ENCODE results near the gene KLK12.
"Not testable (repeated sequence)": the region's sequence is repeated elsewhere in the genome, so short reads cannot be mapped to it uniquely, and the experiment has no call there.

KLK12 gene

GRCh38 chr19:50994129-50994528 lies 40.7 kb downstream of the KLK12 start:
- Histone ChIP-seq H3K4me1 (no peaks in the 10 kb centered on the region), H3K36me3 (no peaks in the 10 kb centered on the region), H3K9me3 (no peaks in the 10 kb centered on the region), H3K4me3 (ENCODE audit: low read depth, low read length) (no peak overlapping the region), H3K27me3 (no peaks in the 10 kb centered on the region)
- peak; percentile 48 for DNase-seq
- TF ChIP-seq CTCF (IDR thresholded peaks at IDR 0.05; ENCODE audit: low read depth, low read length): no peak

- H3K4me3 ChIP-seq (ENCODE audit: low read depth, low read length): no peak overlapping the region
- no peak for DNase-seq
- no peaks in the 10 kb centered on the region for H3K4me1 ChIP-seq
- H3K36me3 ChIP-seq: no peaks in the 10 kb centered on the region
- no peaks in the 10 kb centered on the region; the same call in 1 of the 2 replicates for H3K27me3 ChIP-seq
- TF ChIP-seq CTCF (IDR thresholded peaks at IDR 0.05; ENCODE audit: low read depth, low read length): no peak
- H3K9me3 ChIP-seq: no peaks in the 10 kb centered on the region
Measured at GRCh38 chr19:50992666-50993035, 42.2 kb downstream of the KLK12 start.

DNA sequence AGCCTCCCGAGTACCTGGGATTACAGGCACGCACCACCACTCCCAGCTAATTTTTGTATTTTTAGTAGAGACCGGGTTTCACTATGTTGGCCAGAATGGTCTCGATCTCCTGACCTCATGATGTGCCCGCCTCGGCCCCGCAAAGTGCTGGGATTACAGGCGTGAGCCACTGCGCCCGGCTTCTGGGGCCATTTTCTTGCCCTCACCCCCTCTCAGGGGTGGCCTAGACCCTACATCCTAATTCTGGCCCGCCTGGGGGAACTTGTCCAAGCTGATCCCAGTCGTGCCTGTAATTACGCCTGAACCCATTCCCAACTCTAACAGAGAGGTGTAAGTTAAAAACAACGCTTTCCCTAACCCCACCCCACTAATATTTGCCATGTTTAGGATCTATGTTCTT lies 50.4 kb downstream of the KLK12 start:
- DNase-seq; H3K4me3 ChIP-seq (ENCODE audit: low read depth, low read length); H3K9me3 ChIP-seq; H3K36me3 ChIP-seq; H3K4me1 ChIP-seq: not testable (repeated sequence)
- H3K27me3 ChIP-seq: peaks cover 17% of the 10 kb centered on the region

DNA sequence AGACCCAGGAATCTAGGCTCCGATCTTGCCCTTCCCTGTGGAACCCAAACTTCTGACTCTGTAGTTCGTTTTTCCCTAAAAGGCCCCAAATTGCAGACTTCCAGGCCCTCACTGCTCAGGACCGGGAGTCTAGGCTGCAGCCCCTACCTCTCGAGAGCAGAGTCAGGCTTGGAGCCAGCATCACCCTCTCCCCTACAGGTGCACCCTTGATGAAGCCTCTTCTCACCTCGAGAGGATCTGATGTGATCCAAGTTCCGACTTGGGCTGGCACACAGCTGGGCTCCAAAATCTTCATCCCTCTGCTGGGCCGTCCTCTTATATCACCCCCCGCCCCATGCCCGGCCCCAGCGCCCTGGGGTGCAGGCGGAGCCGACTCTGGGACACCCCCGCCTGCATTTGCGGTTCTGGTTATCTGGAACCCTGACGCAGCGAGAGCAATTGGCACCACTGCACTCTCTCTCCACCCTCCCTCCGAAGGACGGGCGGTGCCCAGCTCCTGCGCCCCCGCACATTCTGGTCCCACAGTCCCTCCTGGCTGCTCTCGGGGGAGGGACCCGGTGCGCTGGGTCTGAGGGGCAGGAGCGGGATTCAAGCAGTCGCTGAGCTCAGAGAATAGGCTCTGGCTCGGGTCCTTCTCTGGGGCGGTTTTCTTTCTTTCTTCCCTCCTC lies 51.0 kb downstream of the KLK12 start, which contains the start of gene KLK7:
KLK7 (minus strand) TSS at position 293 of the 668 bp plus-strand sequence. CDS start 1,518 bp downstream, outside the sequence.
- no peaks in the 10 kb centered on the region for H3K4me1 ChIP-seq
- H3K4me3 ChIP-seq (ENCODE audit: low read depth, low read length): no peak within 1 kb of the TSS
- no peaks in the 10 kb centered on the region for H3K36me3 ChIP-seq
- H3K9me3 ChIP-seq: no peaks in the 10 kb centered on the region
- DNase-seq: no peak
- peaks cover 17% of the 10 kb centered on the region for H3K27me3 ChIP-seq
- TF ChIP-seq CTCF (IDR thresholded peaks at IDR 0.05; ENCODE audit: low read depth, low read length): no peak

DNA sequence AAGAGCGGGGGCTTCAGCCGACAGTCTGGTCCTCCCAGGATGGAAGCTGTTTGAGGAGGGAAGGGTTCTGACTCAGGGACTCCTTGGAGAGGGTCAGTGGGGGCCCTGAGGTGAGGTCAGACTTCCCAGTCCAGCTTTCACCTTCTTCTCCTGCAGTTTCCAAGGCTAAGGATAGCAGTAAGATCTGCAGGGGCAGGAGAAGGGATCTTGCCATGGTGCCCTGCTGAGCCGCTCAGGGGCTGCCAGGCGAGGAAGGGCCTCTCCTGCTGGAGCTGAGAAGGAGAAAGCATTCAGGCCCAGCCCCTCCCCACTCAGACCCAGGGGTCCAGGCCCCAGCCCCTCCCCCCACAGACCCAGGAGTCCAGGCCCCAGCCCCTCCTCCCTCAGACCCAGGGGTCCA lies 52.6 kb downstream of the KLK12 start:
- H3K4me3 ChIP-seq (ENCODE audit: low read depth, low read length): no peak overlapping the region
- no peak for TF ChIP-seq CTCF (IDR thresholded peaks at IDR 0.05; ENCODE audit: low read depth, low read length)
- DNase-seq: no peak

GRCh38 chr19:50981587-50982146 lies 53.1 kb downstream of the KLK12 start:
- Histone ChIP-seq H3K9me3 (no peaks in the 10 kb centered on the region), H3K4me1 (no peaks in the 10 kb centered on the region), H3K36me3 (no peaks in the 10 kb centered on the region), H3K27me3 (peaks cover 13% of the 10 kb centered on the region), H3K4me3 (ENCODE audit: low read depth, low read length) (no peak overlapping the region)
- no peak for DNase-seq
- TF ChIP-seq CTCF (IDR thresholded peaks at IDR 0.05; ENCODE audit: low read depth, low read length): no peak

More for the DNA sequence above, 52.6 kb downstream of the KLK12 start:
- no peaks in the 10 kb centered on the region for H3K9me3 ChIP-seq
- peaks cover 13% of the 10 kb centered on the region for H3K27me3 ChIP-seq
- no peaks in the 10 kb centered on the region for H3K4me1 ChIP-seq
- no peaks in the 10 kb centered on the region for H3K36me3 ChIP-seq
